Adrenal gland (tissue), 12 donors: Measurements from ENCODE around the gene TTC21B. TPM values are rescaled to one million over a fixed set of nuclear protein-coding genes. Genes with fewer than 3 reads are reported as not detected.

Source experiments
- DNase-seq, 7 donors: peaks; one replicate each; pipeline ENCODE4 v3.0.0-alpha.2; 2019 to 2020
- H3K27ac ChIP-seq, 5 donors: fragments of 200-600 bp; sonication (generic) in 4 of 5; 1 replicate in 3 of 5; 2 replicates in 2 of 5; pipeline versions ENCODE4 v1.5.1 to v1.8.0; 2016 to 2020; ENCODE audit warnings: mild to moderate bottlenecking in 1 of 5
- H3K27me3 ChIP-seq: fragments of 200-600 bp; 2 replicates; pipeline ENCODE4 v1.8.0; 2021
- H3K36me3 ChIP-seq, 2 donors: fragments of 200-600 bp; replicated peaks in 1 of 2; 1 replicate in 1 of 2; 2 replicates in 1 of 2; pipeline versions ENCODE4 v1.5.1 to v1.8.0; 2018 to 2022
- H3K4me1 ChIP-seq, 2 donors: fragments of 200-600 bp; replicated peaks in 1 of 2; 1 replicate in 1 of 2; 2 replicates in 1 of 2; pipeline versions ENCODE4 v1.5.1 to v1.8.0; 2018 to 2021
- H3K4me3 ChIP-seq, 4 donors: fragments of 200-600 bp; sonication (generic) in 3 of 4; one replicate each; pipeline ENCODE4 v1.5.1; 2016 to 2018
- H3K9me3 ChIP-seq, 3 donors: fragments of 200-600 bp; sonication (generic) in 1 of 3; replicated peaks in 1 of 3; 1 replicate in 2 of 3; 2 replicates in 1 of 3; pipeline versions ENCODE4 v1.5.1 to v1.8.0; 2016 to 2021
- POLR2A ChIP-seq, 2 donors: fragments of 450-650 bp; IDR thresholded peaks; one replicate each; pipeline ENCODE4 v1.6.1; 2017; ENCODE audit warnings: antibody characterized with exemption in 2 of 2, mild to moderate bottlenecking in 2 of 2, moderate library complexity in 1 of 2
- WGBS, 4 donors: extraction: QIAGEN DNeasy Blood & Tissue Kit in 2 of 4; methylation state at CpG; one replicate each; pipeline versions ENCODE4 v1.1.5 to v1.1.7; 2013 to 2017; 5-methylcytosine and 5-hydroxymethylcytosine counted together
- intact Hi-C, 2 donors: fragments of 100-400 bp; cut with DNase I; formaldehyde crosslinking; loops; one replicate each; pipeline versions ENCODE4 v1.14.1 to v1.15.0; 2022 to 2023
- polyA plus RNA-seq, 3 donors: library from polyadenylated mRNA; stranded (reverse); fragments of 200-250 nt in 2 of 3; fragments of 350-450 nt in 1 of 3; fragmentation: Illumina TruSeq in 1 of 3; extraction: RNeasy Lipid Tissue Mini Kit (QIAGEN cat#74804) in 1 of 3; gene quantifications; one replicate each; pipeline ENCODE4 v1.2.3, GENCODE V29; 2013 to 2014
- total RNA-seq, 9 donors: library from RNA; depleted of rRNA in 4 of 9; stranded (reverse); fragments of >200 nt in 4 of 9; fragments of 120-200 nt in 1 of 9; fragmentation: NEBNext Ultra II Directional in 1 of 9; extraction: Animal tissue kit (Norgen Biotek cat#: 25700) in 1 of 9; gene quantifications; one replicate each; pipeline versions ENCODE4 v1.1.0 to v1.2.4, GENCODE V29; 2013 to 2023
- TF ChIP-seq, protein P1 (sequence below), 6 experiments: fragments of 450-650 bp in 4 of 6; fragments of 200-600 bp in 2 of 6; sonication (generic) in 1 of 6; IDR thresholded peaks; 1 replicate in 5 of 6; 2 replicates in 1 of 6; pipeline versions ENCODE4 v1.5.1 to v1.8.0; 2016 to 2021; ENCODE audit warnings: antibody characterized with exemption in 6 of 6, mild to moderate bottlenecking in 2 of 6, moderate library complexity in 1 of 6
- donor health status: healthy with polysubstance abuse.
- donor health status: Bipolar disorder and iron deficiency.
- donor health status: DM: yes; HTN: yes; CAD: no.
- donor health status: DM: no; HTN: no; CAD: no.
- donor health status: DM: no; HTN: no; CAD: no.
- donor health status: DM: yes; HTN: yes; CAD: no.

Gene TTC21B
- total and polyA plus RNA-seq, 12 donors = 4.8 to 28.5 (median 10.0) TPM

DNA sequence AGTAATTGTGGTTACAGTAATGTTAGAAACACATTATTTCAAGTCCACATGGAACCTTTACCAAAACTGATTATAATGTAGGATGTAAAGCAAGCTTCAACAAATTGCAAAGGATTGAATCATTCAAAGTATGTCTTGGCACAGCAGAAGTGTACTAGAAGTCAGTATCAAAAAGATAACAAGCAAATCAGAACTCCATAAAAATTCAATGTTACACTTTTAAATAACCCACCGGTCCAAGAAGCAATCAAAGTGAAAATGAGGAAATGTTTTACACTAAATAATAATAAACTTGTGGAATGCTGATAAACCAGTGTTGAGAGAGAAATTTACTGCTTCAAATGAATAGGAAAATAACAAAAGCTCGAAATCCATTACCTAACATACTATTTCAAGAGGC, 47.7 kb downstream of the TTC21B start:
- Histone ChIP-seq H3K4me1 (peaks cover 0 to 17% of the 10 kb centered on the region in 2 donors), H3K36me3 (no peaks in the 10 kb centered on the region), H3K9me3 (no peaks in the 10 kb centered on the region), H3K27me3 (no peaks in the 10 kb centered on the region), H3K27ac (no peak overlapping the region), H3K4me3 (no peak overlapping the region)
- no peak for DNase-seq
- TF ChIP-seq POLR2A (IDR thresholded peaks at IDR 0.05) = no peak
- TF ChIP-seq, protein P1, sequence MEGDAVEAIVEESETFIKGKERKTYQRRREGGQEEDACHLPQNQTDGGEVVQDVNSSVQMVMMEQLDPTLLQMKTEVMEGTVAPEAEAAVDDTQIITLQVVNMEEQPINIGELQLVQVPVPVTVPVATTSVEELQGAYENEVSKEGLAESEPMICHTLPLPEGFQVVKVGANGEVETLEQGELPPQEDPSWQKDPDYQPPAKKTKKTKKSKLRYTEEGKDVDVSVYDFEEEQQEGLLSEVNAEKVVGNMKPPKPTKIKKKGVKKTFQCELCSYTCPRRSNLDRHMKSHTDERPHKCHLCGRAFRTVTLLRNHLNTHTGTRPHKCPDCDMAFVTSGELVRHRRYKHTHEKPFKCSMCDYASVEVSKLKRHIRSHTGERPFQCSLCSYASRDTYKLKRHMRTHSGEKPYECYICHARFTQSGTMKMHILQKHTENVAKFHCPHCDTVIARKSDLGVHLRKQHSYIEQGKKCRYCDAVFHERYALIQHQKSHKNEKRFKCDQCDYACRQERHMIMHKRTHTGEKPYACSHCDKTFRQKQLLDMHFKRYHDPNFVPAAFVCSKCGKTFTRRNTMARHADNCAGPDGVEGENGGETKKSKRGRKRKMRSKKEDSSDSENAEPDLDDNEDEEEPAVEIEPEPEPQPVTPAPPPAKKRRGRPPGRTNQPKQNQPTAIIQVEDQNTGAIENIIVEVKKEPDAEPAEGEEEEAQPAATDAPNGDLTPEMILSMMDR (IDR thresholded peaks at IDR 0.05) = no peak
- WGBS, 4 donors = 79 to 93% (median 88%) methylated on average over 2 of the region's 2 CpGs
- intact Hi-C loops = no loop called here

DNA sequence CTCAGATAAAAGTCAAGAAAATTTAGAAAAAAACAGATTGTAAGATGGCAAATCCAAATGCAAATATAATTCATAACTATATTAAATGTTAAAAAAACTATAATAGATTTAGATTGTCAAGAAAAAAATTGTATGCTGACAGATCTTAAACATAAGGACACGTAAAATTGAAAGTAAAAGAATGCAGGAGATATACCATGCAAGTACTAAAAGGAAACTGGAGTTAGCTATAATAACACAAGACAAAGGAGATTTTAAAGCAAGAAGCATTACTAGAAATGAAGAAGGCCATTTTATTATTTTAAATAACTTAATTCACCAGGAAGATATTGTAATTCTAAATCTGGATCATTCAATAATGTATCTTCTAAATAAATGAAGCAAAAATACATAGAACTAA, 48.3 kb downstream of the TTC21B start:
- no peak for DNase-seq
- Histone ChIP-seq H3K4me3 (no peak overlapping the region), H3K27me3 (no peaks in the 10 kb centered on the region), H3K9me3 (no peaks in the 10 kb centered on the region), H3K36me3 (no peaks in the 10 kb centered on the region), H3K4me1 (peaks cover 0 to 17% of the 10 kb centered on the region in 2 donors), H3K27ac (no peak overlapping the region)
- intact Hi-C loops = no loop called here
- WGBS, 4 donors = 92 to 100% (median 97%) methylated on average over 1 of the region's 1 CpG
- TF ChIP-seq POLR2A (IDR thresholded peaks at IDR 0.05) = no peak
- TF ChIP-seq, protein P1 (IDR thresholded peaks at IDR 0.05) = no peak

DNA sequence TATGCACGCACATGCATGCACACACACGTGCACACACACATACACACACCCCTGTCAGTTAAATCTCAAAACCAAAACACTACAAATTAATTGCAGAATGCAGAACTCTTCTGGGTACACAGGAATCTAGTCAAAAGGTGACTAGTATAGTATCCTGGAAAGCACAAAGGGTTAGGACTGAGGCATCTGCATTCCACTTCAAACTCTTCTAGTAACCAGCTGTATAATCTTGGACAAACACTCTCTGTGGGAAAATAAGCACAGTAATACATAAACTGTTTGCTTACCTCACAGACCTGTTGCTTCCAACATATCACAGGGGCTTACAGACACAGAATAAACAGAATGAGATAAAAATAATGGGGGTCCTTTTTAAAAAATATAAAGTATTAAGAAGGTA, 49.1 kb downstream of the TTC21B start:
- Histone ChIP-seq H3K4me1 (peaks cover 0 to 17% of the 10 kb centered on the region in 2 donors), H3K27me3 (no peaks in the 10 kb centered on the region), H3K9me3 (no peaks in the 10 kb centered on the region), H3K27ac (no peak overlapping the region), H3K4me3 (no peak overlapping the region), H3K36me3 (no peaks in the 10 kb centered on the region)
- intact Hi-C loops = no loop called here
- no peak for DNase-seq
- TF ChIP-seq, protein P1 (IDR thresholded peaks at IDR 0.05) = no peak
- no peak for TF ChIP-seq POLR2A (IDR thresholded peaks at IDR 0.05)
- WGBS, 4 donors = 95 to 97% (median 96%) methylated on average over 2 of the region's 2 CpGs

DNA sequence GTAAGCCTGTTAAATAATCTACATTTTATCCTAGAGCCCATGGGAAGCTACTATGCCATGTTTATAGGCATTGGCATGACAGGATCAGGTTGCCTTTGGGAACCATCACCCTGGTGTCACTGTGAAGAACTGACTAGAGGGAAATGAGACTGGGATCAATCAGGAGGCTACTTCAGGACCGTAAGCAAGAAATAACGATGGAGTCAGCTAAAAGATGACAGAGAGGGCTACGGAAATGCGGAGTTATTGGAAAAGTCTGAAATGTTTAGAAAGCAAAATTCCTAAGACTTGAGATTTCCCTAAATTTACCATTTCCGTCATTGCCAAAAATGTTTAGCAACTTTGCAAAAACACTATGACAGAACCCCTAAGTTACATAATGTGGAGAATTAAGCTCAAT, 50.2 kb downstream of the TTC21B start:
- WGBS, 4 donors = 94 to 98% (median 96%) methylated on average over 5 of the region's 5 CpGs
- no peak for TF ChIP-seq POLR2A (IDR thresholded peaks at IDR 0.05)
- TF ChIP-seq, protein P1 (IDR thresholded peaks at IDR 0.05) = no peak
- no peak for DNase-seq
- intact Hi-C loops = no loop called here
- no peak overlapping the region for H3K27ac ChIP-seq
- H3K36me3 ChIP-seq = no peaks in the 10 kb centered on the region
- no peak overlapping the region for H3K4me3 ChIP-seq
- peaks cover 0 to 17% of the 10 kb centered on the region in 2 donors for H3K4me1 ChIP-seq
- H3K9me3 ChIP-seq = no peaks in the 10 kb centered on the region
- H3K27me3 ChIP-seq = no peaks in the 10 kb centered on the region
